Neural crest cell (in vitro differentiated cells): ENCODE data around the gene CASTOR1. TPM values are rescaled to one million over a fixed set of nuclear protein-coding genes. Genes with fewer than 3 reads are reported as not detected.

Experiments
- DNase-seq: peaks from one replicate; pipeline ENCODE4 v3.0.0; 2021; ENCODE audit warnings: low read depth, mixed read lengths, low spot score
- H3K27ac Mint-ChIP-seq: one replicate; pipeline ENCODE4 v1.8.0; 2021; ENCODE audit warnings: mild to moderate bottlenecking, mixed read lengths; ENCODE audit not compliant: unreplicated experiment
- H3K27me3 Mint-ChIP-seq: 2 replicates; pipeline ENCODE4 v1.8.0; 2021; ENCODE audit warnings: low read depth, mild to moderate bottlenecking, mixed read lengths
- H3K36me3 Mint-ChIP-seq: 2 replicates; pipeline ENCODE4 v1.8.0; 2021; ENCODE audit warnings: low read depth, mild to moderate bottlenecking, mixed read lengths
- H3K4me1 Mint-ChIP-seq: 2 replicates; pipeline ENCODE4 v1.8.0; 2021; ENCODE audit warnings: mixed read lengths
- H3K4me3 Mint-ChIP-seq: one replicate; pipeline ENCODE4 v1.8.0; 2021; ENCODE audit warnings: mild to moderate bottlenecking, mixed read lengths
- H3K9me3 Mint-ChIP-seq: 2 replicates; pipeline ENCODE4 v1.8.0; 2021; ENCODE audit warnings: mixed read lengths
- total RNA-seq: library from RNA; stranded (reverse); gene quantifications from 2 replicates; pipeline ENCODE4 v1.2.1, GENCODE V29; 2021
- TF ChIP-seq, protein P1 (sequence below): fragments of 200-600 bp; sonication (generic); conservative IDR thresholded peaks from 2 replicates; pipeline ENCODE4 v1.5.0; 2021; ENCODE audit warnings: antibody characterized with exemption, mild to moderate bottlenecking

Gene CASTOR1
- total RNA-seq, 1 donor from 2014 or later: 6.2 TPM

GRCh38 chr22:30334646-30335045 is 45.3 kb upstream of the CASTOR1 start:
- Mint-ChIP-seq H3K9me3 (no peaks in the 10 kb centered on the region), H3K4me1 (peaks cover 12% of the 10 kb centered on the region), H3K27ac (no peak overlapping the region), H3K27me3 (no peaks in the 10 kb centered on the region), H3K36me3 (peaks cover 17% of the 10 kb centered on the region), H3K4me3 (no peak overlapping the region)
- no peak for DNase-seq
- TF ChIP-seq, protein P1, sequence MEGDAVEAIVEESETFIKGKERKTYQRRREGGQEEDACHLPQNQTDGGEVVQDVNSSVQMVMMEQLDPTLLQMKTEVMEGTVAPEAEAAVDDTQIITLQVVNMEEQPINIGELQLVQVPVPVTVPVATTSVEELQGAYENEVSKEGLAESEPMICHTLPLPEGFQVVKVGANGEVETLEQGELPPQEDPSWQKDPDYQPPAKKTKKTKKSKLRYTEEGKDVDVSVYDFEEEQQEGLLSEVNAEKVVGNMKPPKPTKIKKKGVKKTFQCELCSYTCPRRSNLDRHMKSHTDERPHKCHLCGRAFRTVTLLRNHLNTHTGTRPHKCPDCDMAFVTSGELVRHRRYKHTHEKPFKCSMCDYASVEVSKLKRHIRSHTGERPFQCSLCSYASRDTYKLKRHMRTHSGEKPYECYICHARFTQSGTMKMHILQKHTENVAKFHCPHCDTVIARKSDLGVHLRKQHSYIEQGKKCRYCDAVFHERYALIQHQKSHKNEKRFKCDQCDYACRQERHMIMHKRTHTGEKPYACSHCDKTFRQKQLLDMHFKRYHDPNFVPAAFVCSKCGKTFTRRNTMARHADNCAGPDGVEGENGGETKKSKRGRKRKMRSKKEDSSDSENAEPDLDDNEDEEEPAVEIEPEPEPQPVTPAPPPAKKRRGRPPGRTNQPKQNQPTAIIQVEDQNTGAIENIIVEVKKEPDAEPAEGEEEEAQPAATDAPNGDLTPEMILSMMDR: no peak

- no peaks in the 10 kb centered on the region for H3K9me3 Mint-ChIP-seq
- H3K4me1 Mint-ChIP-seq: peaks cover 12% of the 10 kb centered on the region
- H3K27me3 Mint-ChIP-seq: no peaks in the 10 kb centered on the region
- TF ChIP-seq, protein P1: no peak
- H3K4me3 Mint-ChIP-seq: no peak overlapping the region
- peaks cover 13% of the 10 kb centered on the region for H3K36me3 Mint-ChIP-seq
- H3K27ac Mint-ChIP-seq: no peak overlapping the region
- DNase-seq: no peak
These were observed 44.4 kb upstream of the CASTOR1 start for GRCh38 chr22:30333707-30334087.

GRCh38 chr22:30332994-30333706 is 43.8 kb upstream of the CASTOR1 start:
- H3K27me3 Mint-ChIP-seq: no peaks in the 10 kb centered on the region
- H3K27ac Mint-ChIP-seq: no peak overlapping the region
- peaks cover 10% of the 10 kb centered on the region for H3K36me3 Mint-ChIP-seq
- TF ChIP-seq, protein P1: no peak
- H3K4me1 Mint-ChIP-seq: peaks cover 12% of the 10 kb centered on the region
- no peaks in the 10 kb centered on the region for H3K9me3 Mint-ChIP-seq
- no peak for DNase-seq
- no peak overlapping the region for H3K4me3 Mint-ChIP-seq

GRCh38 chr22:30332551-30332950 is 43.2 kb upstream of the CASTOR1 start:
- Mint-ChIP-seq H3K36me3 (peaks cover 10% of the 10 kb centered on the region), H3K4me1 (peaks cover 16% of the 10 kb centered on the region), H3K27ac (no peak overlapping the region), H3K9me3 (no peaks in the 10 kb centered on the region), H3K4me3 (no peak overlapping the region), H3K27me3 (no peaks in the 10 kb centered on the region)
- TF ChIP-seq, protein P1: no peak
- no peak for DNase-seq

GRCh38 chr22:30328466-30329049 is 39.3 kb upstream of the CASTOR1 start:
- TF ChIP-seq, protein P1: no peak
- Mint-ChIP-seq H3K9me3 (no peaks in the 10 kb centered on the region), H3K36me3 (peaks cover 6% of the 10 kb centered on the region), H3K4me3 (peak overlapping the region; percentile 87), H3K27me3 (no peaks in the 10 kb centered on the region), H3K4me1 (peaks cover 35% of the 10 kb centered on the region), H3K27ac (no peak overlapping the region)
- DNase-seq: no peak
